GM21423 (cell line): ENCODE results near the gene LAMA5.

Source experiments
- ATAC-seq: cut with Tn5 transposase; IDR thresholded peaks from one replicate; pipeline ENCODE4 v1.9.1; 2021; ENCODE audit warnings: mild to moderate bottlenecking, moderate library complexity; ENCODE audit not compliant: unreplicated experiment

Gene LAMA5

GRCh38 chr20:62348604-62349003 lies 18.5 kb downstream of the LAMA5 start:
- no peak for ATAC-seq

- no peak for ATAC-seq
These were observed 19.7 kb downstream of the LAMA5 start for GRCh38 chr20:62347445-62347844.

- ATAC-seq, result no peak
These were observed 20.0 kb downstream of the LAMA5 start for GRCh38 chr20:62347151-62347404.

- ATAC-seq, result no peak
These were observed 20.5 kb downstream of the LAMA5 start for GRCh38 chr20:62346398-62347150.

- no peak for ATAC-seq
These were observed 21.3 kb downstream of the LAMA5 start for GRCh38 chr20:62345681-62346370.

GRCh38 chr20:62344782-62345181 lies 22.3 kb downstream of the LAMA5 start:
- no peak for ATAC-seq

- no peak for ATAC-seq
These were observed 23.0 kb downstream of the LAMA5 start for GRCh38 chr20:62344092-62344491.

GRCh38 chr20:62342910-62343309 lies 24.2 kb downstream of the LAMA5 start:
- no peak for ATAC-seq

GRCh38 chr20:62339647-62340062 lies 27.5 kb downstream of the LAMA5 start:
- ATAC-seq, result peak; percentile 71

- no peak for ATAC-seq
These were observed 28.9 kb downstream of the LAMA5 start for GRCh38 chr20:62338294-62338620.

GRCh38 chr20:62337558-62338293 lies 29.4 kb downstream of the LAMA5 start:
- ATAC-seq, result peak; percentile 54

GRCh38 chr20:62336775-62337557 lies 30.1 kb downstream of the LAMA5 start:
- no peak for ATAC-seq

- no peak for ATAC-seq
These were observed 30.8 kb downstream of the LAMA5 start for GRCh38 chr20:62336329-62336728.

GRCh38 chr20:62335532-62335931 lies 31.6 kb downstream of the LAMA5 start:
- no peak for ATAC-seq

GRCh38 chr20:62334881-62335280 lies 32.2 kb downstream of the LAMA5 start:
- no peak for ATAC-seq

GRCh38 chr20:62333820-62334595 lies 33.1 kb downstream of the LAMA5 start:
- ATAC-seq, result no peak

GRCh38 chr20:62332989-62333819 lies 33.9 kb downstream of the LAMA5 start:
- ATAC-seq, result no peak

- ATAC-seq, result no peak
These were observed 34.7 kb downstream of the LAMA5 start for GRCh38 chr20:62332421-62332820.

- no peak for ATAC-seq
These were observed 35.8 kb downstream of the LAMA5 start for GRCh38 chr20:62331347-62331746.
